PC-9 (cell line): ENCODE measurements around the gene LIF. TPM values are rescaled to one million over a fixed set of nuclear protein-coding genes. Genes with fewer than 3 reads are reported as not detected.

Experiments
- BruUV-seq: library from RNA; stranded (reverse); fragments of 400-500 nt; replicated peaks from 2 replicates; lab custom pipeline; 2021; lab: Mats Ljungman, UMichigan
- CTCF ChIA-PET: fragments of 300-600 bp; sonication (Branson Sonifier 250); formaldehyde crosslinking; loops from one replicate; lab custom pipeline; 2022; ENCODE audit warnings: antibody characterized with exemption; lab: Charles Lee
- POLR2A ChIA-PET: fragments of 300-600 bp; sonication (Branson Sonifier 250); formaldehyde crosslinking; loops from one replicate; lab custom pipeline; 2022; ENCODE audit warnings: antibody characterized with exemption; ENCODE audit not compliant: unreplicated experiment; lab: Charles Lee
- DNase-seq, 2 experiments: peaks; one replicate each; pipeline versions ENCODE4 v3.0.0 to v3.0.0-alpha.2; 2015 to 2022; ENCODE audit warnings: mixed read lengths in 1 of 2
- H2AFZ ChIP-seq: fragments of 200-600 bp; sonication (generic); 2 replicates; pipeline ENCODE4 v1.8.1; 2017; ENCODE audit warnings: antibody characterized with exemption
- H3F3A ChIP-seq: fragments of 200-600 bp; sonication (generic); 2 replicates; pipeline ENCODE4 v1.8.1; 2017; ENCODE audit warnings: antibody characterized with exemption, mild to moderate bottlenecking, low read depth; ENCODE audit not compliant: insufficient read depth
- H3K27ac ChIP-seq: fragments of 200-600 bp; sonication (generic); 2 replicates; pipeline ENCODE4 v1.6.1; 2016; ENCODE audit warnings: mixed run types
- H3K27me3 ChIP-seq: fragments of 200-600 bp; sonication (generic); 2 replicates; pipeline ENCODE4 v1.6.1; 2016; ENCODE audit warnings: low read depth, mixed run types; ENCODE audit not compliant: insufficient read depth
- H3K36me3 ChIP-seq: fragments of 200-600 bp; sonication (generic); 2 replicates; pipeline ENCODE4 v1.6.1; 2016; ENCODE audit warnings: low read depth, mixed run types
- H3K4me1 ChIP-seq: fragments of 200-600 bp; sonication (generic); replicated peaks from 2 replicates; pipeline ENCODE4 v1.6.1; 2016; ENCODE audit warnings: mixed run types; ENCODE audit not compliant: insufficient read depth
- H3K4me2 ChIP-seq: fragments of 200-600 bp; sonication (generic); 2 replicates; pipeline ENCODE4 v1.6.1; 2017; ENCODE audit warnings: mixed run types
- H3K4me3 ChIP-seq: fragments of 200-600 bp; sonication (generic); 2 replicates; pipeline ENCODE4 v1.6.1; 2016; ENCODE audit warnings: mixed run types
- H3K79me2 ChIP-seq: fragments of 200-600 bp; sonication (generic); 2 replicates; pipeline ENCODE4 v1.6.1; 2017; ENCODE audit warnings: low read depth, mixed run types
- H3K9me2 ChIP-seq: fragments of 200-600 bp; sonication (generic); 2 replicates; pipeline ENCODE4 v1.8.1; 2017; ENCODE audit warnings: mild to moderate bottlenecking; ENCODE audit not compliant: insufficient read depth
- H3K9me3 ChIP-seq: fragments of 200-600 bp; sonication (generic); 2 replicates; pipeline ENCODE4 v1.8.1; 2016; ENCODE audit warnings: low read depth; ENCODE audit not compliant: insufficient read depth
- H4K20me1 ChIP-seq: fragments of 200-600 bp; sonication (generic); 2 replicates; pipeline ENCODE4 v1.8.1; 2017; ENCODE audit not compliant: insufficient read depth
- CTCF ChIP-seq: fragments of 200-600 bp; sonication (generic); conservative IDR thresholded peaks from 2 replicates; pipeline ENCODE4 v1.6.1; 2017; ENCODE audit warnings: mixed run types, antibody characterized with exemption, mild to moderate bottlenecking, moderate library complexity
- EZH2 ChIP-seq: fragments of 200-600 bp; sonication (generic); IDR thresholded peaks from 2 replicates; pipeline ENCODE4 v1.8.0; 2017; ENCODE audit warnings: antibody characterized with exemption, low read depth
- intact Hi-C: fragments of 100-400 bp; cut with micrococcal nuclease; formaldehyde crosslinking; loops from one replicate; pipeline ENCODE4 v1.10.0; 2022; ENCODE audit not compliant: unreplicated experiment
- total RNA-seq: library from RNA; stranded (reverse); gene quantifications from 2 replicates; pipeline ENCODE4 v1.2.3, GENCODE V29; 2021

The LIF gene
- total RNA-seq, 1 experiment from 2014 or later = 17.4 TPM

DNA sequence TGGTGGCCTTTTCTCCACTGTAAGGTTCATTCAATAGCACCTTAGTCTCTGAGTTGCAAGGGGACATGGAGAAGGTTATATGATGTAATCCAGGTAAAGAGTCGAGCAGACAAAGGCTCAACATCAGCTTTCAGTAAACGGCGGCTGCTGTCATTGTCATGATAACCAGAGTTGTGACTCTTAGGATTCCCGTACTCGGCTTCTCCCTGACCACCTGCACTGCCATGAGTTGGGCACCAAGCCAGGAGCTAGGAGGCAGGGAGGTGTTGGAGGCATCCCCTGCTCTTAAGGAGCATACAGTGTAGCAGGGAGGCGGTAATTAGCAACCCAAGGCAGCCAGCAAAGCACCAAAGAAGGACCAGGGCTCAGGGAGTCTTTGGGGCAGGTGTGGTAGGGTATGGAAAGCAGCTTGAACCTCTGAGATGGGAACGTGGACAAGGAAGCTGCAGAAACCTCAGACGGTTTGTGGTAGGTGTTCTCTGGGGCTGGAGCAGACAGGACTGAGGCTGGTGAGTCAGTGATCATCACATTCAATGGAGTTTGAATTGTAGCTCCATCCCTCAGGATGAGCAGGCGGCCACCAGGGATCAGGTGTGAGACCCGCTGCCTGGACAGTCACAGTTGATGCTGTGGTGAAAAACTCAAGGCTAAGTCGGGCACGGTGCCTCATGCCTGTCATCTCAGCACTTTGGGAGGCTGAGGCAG, 31.7 kb downstream of the LIF start:
- TF ChIP-seq EZH2 (no peak), CTCF (no peak)
- intact Hi-C loops = no loop called here
- Histone ChIP-seq H2AFZ (peak overlapping the region; percentile 45), H3F3A (peaks cover 60% of the 10 kb centered on the region), H3K27me3 (no peaks in the 10 kb centered on the region), H3K36me3 (no peaks in the 10 kb centered on the region), H4K20me1 (no peaks in the 10 kb centered on the region), H3K27ac (peak overlapping the region; percentile 98), H3K4me1 (peaks cover 62% of the 10 kb centered on the region), H3K79me2 (0 out of 2 replicates have a peak, but pooled peaks cover 9% of the 10 kb centered on the region), H3K9me3 (no peaks in the 10 kb centered on the region), H3K4me3 (no peak overlapping the region), H3K4me2 (peak overlapping the region; percentile 53), H3K9me2 (no peaks in the 10 kb centered on the region)
- CTCF ChIA-PET = interaction anchor here (0.6 kb wide), 1 partner anchor 41 kb away, joined by 3 read pairs; no protein-coding TSS in a partner anchor
- DNase-seq = peak; percentile 49 to 66
- POLR2A ChIA-PET = interaction anchor here (0.6 to 1.0 kb wide), 3 partner anchors 10 to 19 kb away, joined by 3 to 7 read pairs (median 5); no protein-coding TSS in a partner anchor
- BruUV-seq = no TSS peak

- Histone ChIP-seq H3K4me2 (peak overlapping the region; percentile 57), H3K9me3 (no peaks in the 10 kb centered on the region), H3K9me2 (no peaks in the 10 kb centered on the region), H4K20me1 (no peaks in the 10 kb centered on the region), H3K27me3 (no peaks in the 10 kb centered on the region), H3K79me2 (peaks cover 15% of the 10 kb centered on the region; the same call in 1 of the 2 replicates), H3K4me1 (peaks cover 80% of the 10 kb centered on the region), H3K4me3 (no peak overlapping the region), H3K36me3 (no peaks in the 10 kb centered on the region), H3K27ac (peak overlapping the region; percentile 98), H2AFZ (no peak overlapping the region), H3F3A (peaks cover 76% of the 10 kb centered on the region)
- TF ChIP-seq CTCF (no peak), EZH2 (no peak)
- DNase-seq = no peak
- intact Hi-C loops = loop anchor here (1.0 to 2.0 kb wide), 2 partner anchors 39 to 104 kb away; no protein-coding TSS in a partner anchor
- POLR2A ChIA-PET = interaction anchor here (0.5 to 1.0 kb wide), 5 partner anchors 10 to 339 kb away, joined by 4 to 39 read pairs (median 9); no protein-coding TSS in a partner anchor
- CTCF ChIA-PET = no interaction called here
- no TSS peak for BruUV-seq
These were observed 33.5 kb downstream of the LIF start for GRCh38 chr22:30212996-30213441.

GRCh38 chr22:30212363-30212995, 34.1 kb downstream of the LIF start:
- POLR2A ChIA-PET = interaction anchor here (0.5 to 1.0 kb wide), 5 partner anchors 10 to 338 kb away, joined by 4 to 39 read pairs (median 9); no protein-coding TSS in a partner anchor
- Histone ChIP-seq H3K4me1 (peaks cover 86% of the 10 kb centered on the region), H3K9me3 (no peaks in the 10 kb centered on the region), H3F3A (peaks cover 82% of the 10 kb centered on the region), H4K20me1 (no peaks in the 10 kb centered on the region), H3K27me3 (no peaks in the 10 kb centered on the region), H3K79me2 (peaks cover 17% of the 10 kb centered on the region; the same call in 1 of the 2 replicates), H3K4me2 (peak overlapping the region; percentile 80), H2AFZ (no peak overlapping the region), H3K27ac (peak overlapping the region; percentile 98), H3K4me3 (no peak overlapping the region), H3K9me2 (no peaks in the 10 kb centered on the region), H3K36me3 (no peaks in the 10 kb centered on the region)
- no TSS peak for BruUV-seq
- CTCF ChIA-PET = no interaction called here
- TF ChIP-seq CTCF (no peak; the same call in 1 of the 2 replicates), EZH2 (no peak)
- peak; percentile 89 to 100 for DNase-seq
- intact Hi-C loops = loop anchor here (1.0 to 2.0 kb wide), 2 partner anchors 40 to 104 kb away; no protein-coding TSS in a partner anchor
